HG02970 (cell line): ENCODE measurements around the gene ENPP3.

Experiments
- ATAC-seq: cut with Tn5 transposase; IDR thresholded peaks from one replicate; pipeline ENCODE4 v1.9.1; 2021; ENCODE audit warnings: mild to moderate bottlenecking, moderate library complexity, moderate number of reproducible peaks; ENCODE audit not compliant: unreplicated experiment, low FRiP score

ENPP3 gene

GRCh38 chr6:131642565-131642964 is 5.5 kb downstream of the ENPP3 start:
- no peak for ATAC-seq

- no peak for ATAC-seq
Observed at GRCh38 chr6:131642987-131643611, 6.0 kb downstream of the ENPP3 start.

GRCh38 chr6:131643855-131644460 is 6.9 kb downstream of the ENPP3 start:
- ATAC-seq, result no peak

GRCh38 chr6:131644921-131645320 is 7.8 kb downstream of the ENPP3 start:
- ATAC-seq, result no peak

GRCh38 chr6:131645846-131646245 is 8.7 kb downstream of the ENPP3 start:
- ATAC-seq, result no peak

- no peak for ATAC-seq
Observed at GRCh38 chr6:131646249-131646670, 9.2 kb downstream of the ENPP3 start.

- ATAC-seq, result no peak
Observed at GRCh38 chr6:131651782-131652181, 14.7 kb downstream of the ENPP3 start.

GRCh38 chr6:131652472-131652871 is 15.4 kb downstream of the ENPP3 start:
- no peak for ATAC-seq

GRCh38 chr6:131654326-131654725 is 17.2 kb downstream of the ENPP3 start:
- no peak for ATAC-seq

GRCh38 chr6:131655387-131655786 is 18.3 kb downstream of the ENPP3 start:
- no peak for ATAC-seq

GRCh38 chr6:131655951-131656350 is 18.8 kb downstream of the ENPP3 start:
- no peak for ATAC-seq

- ATAC-seq, result no peak
Observed at GRCh38 chr6:131656667-131657066, 19.6 kb downstream of the ENPP3 start.

GRCh38 chr6:131657222-131657621 is 20.1 kb downstream of the ENPP3 start:
- no peak for ATAC-seq

GRCh38 chr6:131657630-131658111 is 20.6 kb downstream of the ENPP3 start:
- ATAC-seq, result no peak

GRCh38 chr6:131658287-131658686 is 21.2 kb downstream of the ENPP3 start:
- ATAC-seq, result no peak

GRCh38 chr6:131660195-131660594 is 23.1 kb downstream of the ENPP3 start:
- no peak for ATAC-seq

- no peak for ATAC-seq
Observed at GRCh38 chr6:131663578-131664165, 26.6 kb downstream of the ENPP3 start.

GRCh38 chr6:131669891-131670290 is 32.8 kb downstream of the ENPP3 start:
- ATAC-seq, result no peak

- no peak for ATAC-seq
Observed at GRCh38 chr6:131673184-131673583, 36.1 kb downstream of the ENPP3 start.

- no peak for ATAC-seq
Observed at GRCh38 chr6:131678442-131678841, 41.3 kb downstream of the ENPP3 start.

- no peak for ATAC-seq
Observed at GRCh38 chr6:131680868-131681267, 43.8 kb downstream of the ENPP3 start.

- ATAC-seq, result no peak
Observed at GRCh38 chr6:131681585-131681984, 44.5 kb downstream of the ENPP3 start.
